SJSA1 (cell line): Measurements from ENCODE around the gene CCL3. TPM values are rescaled to one million over a fixed set of nuclear protein-coding genes. Genes with fewer than 3 reads are reported as not detected.
"Not testable (repeated sequence)": the region's sequence is repeated elsewhere in the genome, so short reads cannot be mapped to it uniquely, and the experiment has no call there.

Experiments
- DNase-seq, 2 experiments: peaks; one replicate each; pipeline ENCODE4 v3.0.0-alpha.2; 2015 to 2020; ENCODE audit warnings: low spot score in 2 of 2, low read depth in 1 of 2
- H3K27ac ChIP-seq: fragments of 250-450 bp; sonication (Bioruptor Pico); 2 replicates; pipeline ENCODE4 v1.5.1; 2020; ENCODE audit warnings: mild to moderate bottlenecking, moderate library complexity
- H3K27me3 ChIP-seq: fragments of 250-450 bp; sonication (Bioruptor Pico); replicated peaks from 2 replicates; pipeline ENCODE4 v1.5.1; 2020; ENCODE audit warnings: mild to moderate bottlenecking, moderate library complexity
- H3K36me3 ChIP-seq: fragments of 250-450 bp; sonication (Bioruptor Pico); 2 replicates; pipeline ENCODE4 v1.5.1; 2020; ENCODE audit warnings: mild to moderate bottlenecking
- H3K4me1 ChIP-seq: fragments of 250-450 bp; sonication (Bioruptor Pico); replicated peaks from 2 replicates; pipeline ENCODE4 v1.6.1; 2021; ENCODE audit warnings: mild to moderate bottlenecking
- H3K4me3 ChIP-seq: fragments of 250-450 bp; sonication (Bioruptor Pico); 2 replicates; pipeline ENCODE4 v1.5.1; 2020; ENCODE audit warnings: mild to moderate bottlenecking
- H3K9me3 ChIP-seq: fragments of 250-450 bp; sonication (Bioruptor Pico); replicated peaks from 2 replicates; pipeline ENCODE4 v1.5.1; 2020; ENCODE audit warnings: mild to moderate bottlenecking
- total RNA-seq: library from RNA; depleted of rRNA; stranded (reverse); fragments of >200 nt; shearing (Covaris generic); gene quantifications from 2 replicates; pipeline ENCODE4 v1.2.3, GENCODE V29; 2014

Gene CCL3
- total RNA-seq, 1 experiment from 2014 or later, result not detected

DNA sequence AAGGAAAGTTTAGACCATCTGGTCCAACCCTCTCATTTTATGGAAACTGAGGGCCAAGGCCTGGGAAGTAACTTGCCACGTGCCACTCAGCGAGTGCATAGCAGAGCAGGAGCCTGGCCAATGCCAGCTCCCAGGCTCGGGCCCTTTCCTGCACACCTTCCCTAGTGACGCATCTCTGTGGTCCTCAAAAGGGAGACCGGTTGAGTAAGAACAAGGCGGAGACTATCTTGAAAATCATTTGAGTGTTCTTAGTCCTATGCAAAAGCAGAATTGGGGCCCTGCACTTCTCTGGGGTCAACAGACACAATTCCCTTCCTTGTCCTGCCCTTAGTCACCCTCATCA lies 16.5 kb upstream of the CCL3 start:
- Histone ChIP-seq H3K27me3 (peaks cover 13% of the 10 kb centered on the region; the same call in 1 of the 2 replicates), H3K27ac (no peak overlapping the region), H3K36me3 (no peaks in the 10 kb centered on the region), H3K4me1 (no peaks in the 10 kb centered on the region), H3K4me3 (no peak overlapping the region), H3K9me3 (0 out of 2 replicates have a peak, but pooled peaks cover 4% of the 10 kb centered on the region)
- DNase-seq, result no peak

GRCh38 chr17:36105781-36106492 lies 16.0 kb upstream of the CCL3 start:
- Histone ChIP-seq H3K36me3 (no peaks in the 10 kb centered on the region), H3K27me3 (peaks cover 8% of the 10 kb centered on the region; the same call in 1 of the 2 replicates), H3K4me3 (no peak overlapping the region), H3K4me1 (no peaks in the 10 kb centered on the region), H3K9me3 (no peaks in the 10 kb centered on the region), H3K27ac (no peak overlapping the region)
- DNase-seq, result no peak

- no peaks in the 10 kb centered on the region for H3K9me3 ChIP-seq
- no peak overlapping the region for H3K4me3 ChIP-seq
- H3K27ac ChIP-seq, result no peak overlapping the region
- no peaks in the 10 kb centered on the region for H3K36me3 ChIP-seq
- H3K4me1 ChIP-seq, result no peaks in the 10 kb centered on the region
- H3K27me3 ChIP-seq, result no peaks in the 10 kb centered on the region
- no peak for DNase-seq
Observed at GRCh38 chr17:36104701-36105181, 14.8 kb upstream of the CCL3 start.

- not testable (repeated sequence) for H3K4me3 ChIP-seq
Observed at GRCh38 chr17:36104246-36104645, 14.3 kb upstream of the CCL3 start.

GRCh38 chr17:36103401-36103975 lies 13.5 kb upstream of the CCL3 start, which contains the start of gene CCL4:
Gene CCL4, plus strand, starts transcription at chr17:36103827. Its CDS starts 79 bp downstream, at chr17:36103906.
- not testable (repeated sequence) for H3K4me3 ChIP-seq, H3K4me1 ChIP-seq, H3K9me3 ChIP-seq, H3K36me3 ChIP-seq, H3K27me3 ChIP-seq, H3K27ac ChIP-seq, DNase-seq

More at GRCh38 chr17:36104246-36104645, 14.3 kb upstream of the CCL3 start:
- H3K27ac ChIP-seq, H3K4me1 ChIP-seq, H3K9me3 ChIP-seq, H3K36me3 ChIP-seq, H3K27me3 ChIP-seq, DNase-seq: not testable (repeated sequence)

- not testable (repeated sequence) for H3K27ac ChIP-seq, H3K36me3 ChIP-seq, DNase-seq, H3K4me3 ChIP-seq, H3K4me1 ChIP-seq, H3K27me3 ChIP-seq, H3K9me3 ChIP-seq
Observed at GRCh38 chr17:36099004-36099403, 9.1 kb upstream of the CCL3 start.

DNA sequence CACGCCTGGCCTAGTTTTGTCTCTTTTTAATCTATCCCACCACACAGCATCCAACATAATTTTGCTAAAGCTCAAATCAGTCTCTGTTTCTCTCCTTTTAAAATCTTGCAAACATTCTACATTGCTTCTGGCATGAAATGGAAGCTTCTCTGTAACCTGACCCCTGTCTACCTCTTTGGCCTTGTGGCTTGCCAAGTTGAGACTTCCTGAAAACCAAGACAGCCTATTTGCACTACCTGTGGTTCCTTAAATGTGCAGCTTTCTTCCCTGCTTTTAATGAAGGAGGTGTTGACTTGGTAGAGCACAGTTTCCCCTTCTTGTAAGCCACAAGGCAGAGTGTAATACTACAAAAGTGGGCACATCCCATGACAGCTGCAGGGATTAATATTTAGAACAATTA lies 6.0 kb upstream of the CCL3 start:
- Histone ChIP-seq H3K4me3 (no peak overlapping the region), H3K4me1 (no peaks in the 10 kb centered on the region), H3K9me3 (no peaks in the 10 kb centered on the region), H3K36me3 (no peaks in the 10 kb centered on the region), H3K27me3 (no peaks in the 10 kb centered on the region), H3K27ac (no peak overlapping the region)
- DNase-seq, result no peak

DNA sequence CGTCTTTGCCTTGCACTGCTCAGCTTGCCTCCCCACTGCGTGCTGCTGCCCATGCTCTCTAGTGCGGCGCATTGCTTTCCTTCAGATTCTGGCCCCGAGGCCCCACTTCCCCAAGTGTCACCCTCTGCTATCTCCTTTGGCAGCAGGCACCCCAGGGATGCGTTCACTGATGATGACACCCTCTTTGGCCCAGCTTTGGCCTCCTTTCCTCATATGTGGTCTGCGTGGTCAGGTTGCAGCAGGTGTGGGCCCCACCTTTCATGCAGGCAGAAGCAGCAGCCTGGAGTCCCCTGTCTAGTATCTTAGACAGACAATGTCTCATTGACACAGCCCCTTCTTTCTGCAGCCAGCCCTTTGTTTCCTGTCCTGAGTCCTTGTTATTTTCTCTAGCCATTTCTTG lies 4.8 kb upstream of the CCL3 start:
- no peaks in the 10 kb centered on the region for H3K27me3 ChIP-seq
- no peaks in the 10 kb centered on the region for H3K36me3 ChIP-seq
- no peak overlapping the region for H3K4me3 ChIP-seq
- H3K4me1 ChIP-seq, result no peaks in the 10 kb centered on the region
- H3K9me3 ChIP-seq, result no peaks in the 10 kb centered on the region
- no peak overlapping the region for H3K27ac ChIP-seq
- DNase-seq, result no peak

- Histone ChIP-seq H3K27me3 (no peaks in the 10 kb centered on the region), H3K36me3 (no peaks in the 10 kb centered on the region), H3K4me3 (no peak overlapping the region)
Observed at GRCh38 chr17:36094232-36094631, 4.3 kb upstream of the CCL3 start.

GRCh38 chr17:36092715-36093114 lies 2.8 kb upstream of the CCL3 start:
- not testable (repeated sequence) for H3K4me3 ChIP-seq, H3K4me1 ChIP-seq, H3K9me3 ChIP-seq, DNase-seq, H3K36me3 ChIP-seq, H3K27ac ChIP-seq, H3K27me3 ChIP-seq

More at GRCh38 chr17:36094232-36094631, 4.3 kb upstream of the CCL3 start:
- H3K27ac ChIP-seq, result no peak overlapping the region
- H3K4me1 ChIP-seq, result no peaks in the 10 kb centered on the region
- no peaks in the 10 kb centered on the region for H3K9me3 ChIP-seq
- DNase-seq, result no peak

GRCh38 chr17:36092230-36092629 lies 2.3 kb upstream of the CCL3 start:
- no peaks in the 10 kb centered on the region for H3K9me3 ChIP-seq
- no peak for DNase-seq
- no peaks in the 10 kb centered on the region for H3K27me3 ChIP-seq
- no peaks in the 10 kb centered on the region for H3K36me3 ChIP-seq
- H3K27ac ChIP-seq, result no peak overlapping the region
- no peaks in the 10 kb centered on the region for H3K4me1 ChIP-seq
- H3K4me3 ChIP-seq, result no peak overlapping the region

GRCh38 chr17:36089339-36089865 lies 541 bp downstream of the CCL3 start:
- Histone ChIP-seq H3K9me3 (no peaks in the 10 kb centered on the region), H3K27me3 (no peaks in the 10 kb centered on the region), H3K27ac (no peak overlapping the region), H3K4me3 (no peak overlapping the region), H3K36me3 (no peaks in the 10 kb centered on the region), H3K4me1 (no peaks in the 10 kb centered on the region)
- no peak for DNase-seq

GRCh38 chr17:36088670-36089338 lies 1.1 kb downstream of the CCL3 start:
- H3K36me3 ChIP-seq, result no peaks in the 10 kb centered on the region
- H3K4me1 ChIP-seq, result no peaks in the 10 kb centered on the region
- H3K4me3 ChIP-seq, result no peak overlapping the region
- H3K9me3 ChIP-seq, result no peaks in the 10 kb centered on the region
- no peak overlapping the region for H3K27ac ChIP-seq
- no peaks in the 10 kb centered on the region for H3K27me3 ChIP-seq
- DNase-seq, result no peak
